Coronary artery (tissue), 2 donors: ENCODE results near the gene CD68.

Experiments used
- DNase-seq: peaks from one replicate; pipeline ENCODE4 v3.0.0-alpha.2; 2017; ENCODE audit warnings: low spot score
- H3K27ac ChIP-seq, 2 donors: fragments of 200-600 bp; sonication (generic); one replicate each; pipeline ENCODE4 v1.5.1; 2016 to 2019
- H3K4me3 ChIP-seq: fragments of 200-600 bp; sonication (generic); 2 replicates; pipeline ENCODE4 v1.5.1; 2016; ENCODE audit warnings: mild to moderate bottlenecking, moderate library complexity
- CTCF ChIP-seq: fragments of 200-600 bp; sonication (generic); IDR thresholded peaks from one replicate; pipeline ENCODE4 v1.5.1; 2019; ENCODE audit warnings: antibody characterized with exemption

CD68 gene

GRCh38 chr17:7627250-7628121, 48.0 kb downstream of the CD68 start, which contains the start of gene SAT2:
SAT2 (minus strand) TSS chr17:7627821; CDS start chr17:7627635, 186 bp downstream.
- no peak for TF ChIP-seq CTCF
- Histone ChIP-seq H3K27ac (peak within 1 kb of the TSS; percentile 68 to 77), H3K4me3 (peak within 1 kb of the TSS; percentile 80)
- peak; percentile 97 for DNase-seq

GRCh38 chr17:7629939-7630571, 50.6 kb downstream of the CD68 start, which contains the start of gene SHBG:
SHBG (plus strand) TSS chr17:7630135; CDS start chr17:7630173, 38 bp downstream.
- DNase-seq, result no peak
- TF ChIP-seq CTCF, result no peak
- Histone ChIP-seq H3K27ac (no peak within 1 kb of the TSS), H3K4me3 (no peak within 1 kb of the TSS)
